Keratinocyte (primary cell): Measurements from ENCODE around the gene NEURL4. TPM values are rescaled to one million over a fixed set of nuclear protein-coding genes. Genes with fewer than 3 reads are reported as not detected.

ENCODE experiments used
- DNase-seq: peaks from one replicate; pipeline ENCODE4 v3.0.0-alpha.2; 2011; ENCODE audit warnings: low read depth, missing footprints, low spot score
- FAIRE-seq: peaks from 2 replicates; lab custom pipeline; 2011; peaks lifted over from hg19 to GRCh38; lab: Jason Lieb, UNC
- H2AFZ ChIP-seq: 2 replicates; pipeline ENCODE4 v1.6.0; 2012; ENCODE audit warnings: low read length, control low read depth, inconsistent platforms; ENCODE audit not compliant: control insufficient read depth
- H3K27ac ChIP-seq: 2 replicates; pipeline ENCODE4 v1.5.1; 2011; ENCODE audit warnings: low read length; ENCODE audit not compliant: control insufficient read depth, insufficient read depth
- H3K27me3 ChIP-seq: 3 replicates; pipeline ENCODE4 v1.6.0; 2011; ENCODE audit warnings: low read length; ENCODE audit not compliant: control insufficient read depth, insufficient read depth; ENCODE audit errors: extremely low read depth
- H3K36me3 ChIP-seq, 2 experiments: 2 replicates in 1 of 2; 3 replicates in 1 of 2; pipeline ENCODE4 v1.5.1; 2011; ENCODE audit warnings: low read length in 2 of 2, mild to moderate bottlenecking in 1 of 2; ENCODE audit not compliant: control insufficient read depth in 2 of 2, insufficient read depth in 2 of 2; ENCODE audit errors: extremely low read depth in 1 of 2
- H3K4me1 ChIP-seq: 3 replicates; pipeline ENCODE4 v1.5.1; 2011; ENCODE audit warnings: low read length; ENCODE audit not compliant: control insufficient read depth, insufficient read depth; ENCODE audit errors: extremely low read depth
- H3K4me2 ChIP-seq: 3 replicates; pipeline ENCODE4 v1.6.0; 2011; ENCODE audit warnings: low read depth, low read length; ENCODE audit not compliant: control insufficient read depth, insufficient read depth; ENCODE audit errors: extremely low read depth
- H3K4me3 ChIP-seq, 3 experiments: fragments of 200-600 bp in 1 of 3; sonication (generic) in 1 of 3; 2 replicates in 2 of 3; 3 replicates in 1 of 3; pipeline ENCODE4 v1.5.1; 2011 to 2016; ENCODE audit warnings: low read length in 3 of 3, mild to moderate bottlenecking in 3 of 3, control low read depth in 2 of 3, inconsistent platforms in 1 of 3, low read depth in 1 of 3, mixed read lengths in 1 of 3, mixed run types in 1 of 3, moderate library complexity in 1 of 3; ENCODE audit not compliant: control insufficient read depth in 2 of 3, insufficient read depth in 2 of 3; ENCODE audit errors: extremely low read depth in 1 of 3
- H3K79me2 ChIP-seq: 2 replicates; pipeline ENCODE4 v1.6.0; 2012; ENCODE audit warnings: low read length; ENCODE audit not compliant: control insufficient read depth, insufficient read depth
- H3K9ac ChIP-seq: 3 replicates; pipeline ENCODE4 v1.6.0; 2011; ENCODE audit warnings: low read length; ENCODE audit not compliant: control insufficient read depth, insufficient read depth; ENCODE audit errors: extremely low read depth
- H3K9me1 ChIP-seq: 3 replicates; pipeline ENCODE4 v1.6.0; 2011; ENCODE audit warnings: low read length; ENCODE audit not compliant: control insufficient read depth, insufficient read depth; ENCODE audit errors: extremely low read depth
- H3K9me3 ChIP-seq: 2 replicates; pipeline ENCODE4 v1.5.1; 2012; ENCODE audit warnings: low read depth, low read length; ENCODE audit not compliant: control insufficient read depth
- H4K20me1 ChIP-seq: 3 replicates; pipeline ENCODE4 v1.6.0; 2011; ENCODE audit warnings: low read length; ENCODE audit not compliant: control insufficient read depth, insufficient read depth; ENCODE audit errors: extremely low read depth
- EZH2 ChIP-seq: IDR thresholded peaks from one replicate; pipeline ENCODE4 v1.6.1; 2012; ENCODE audit warnings: inconsistent platforms, mild to moderate bottlenecking, low read length, moderate library complexity
- dilution Hi-C: fragments of 300-500 bp; cut with MboI; formaldehyde crosslinking; loops from one replicate; pipeline ENCODE4 v1.7.0; 2020; ENCODE audit warnings: low sequenced_read_pairs; ENCODE audit not compliant: extremely low pct_ligation_motif_present
- polyA plus RNA-seq, 5 experiments: library from polyadenylated mRNA; depleted of rRNA in 3 of 5; stranded (reverse) in 3 of 5; stranded (forward) in 1 of 5; unstranded in 1 of 5; fragments of >200 nt; gene quantifications; 1 replicate in 1 of 5; 2 replicates in 3 of 5; 3 replicates in 1 of 5; pipeline versions ENCODE4 v1.2.1 to v1.2.3, GENCODE V29; 2011 to 2012; ENCODE audit warnings: missing spikeins in 2 of 5, low read depth in 1 of 5, low replicate concordance in 1 of 5
- TF ChIP-seq, protein P1 (sequence below), 3 experiments: IDR thresholded peaks in 1 of 3; conservative IDR thresholded peaks in 1 of 3; optimal IDR thresholded peaks in 1 of 3; 2 replicates in 2 of 3; 3 replicates in 1 of 3; pipeline versions ENCODE3 to v1.5.1; 2011; ENCODE audit warnings: low read length in 3 of 3, mild to moderate bottlenecking in 3 of 3, moderate library complexity in 2 of 3, control low read depth in 1 of 3, inconsistent platforms in 1 of 3; ENCODE audit not compliant: insufficient read depth in 2 of 3; ENCODE audit errors: extremely low read depth in 1 of 3

NEURL4 gene
- polyA plus RNA-seq, 1 donor (not counting 4 experiments of a cell fraction or from before 2014, with no cell fraction given), result 11.3 TPM

- dilution Hi-C loops, result no loop called here
- H3K9ac ChIP-seq, result peak within 1 kb of the TSS; percentile 69
- H3K4me2 ChIP-seq, result peak within 1 kb of the TSS; percentile 95
- H3K27ac ChIP-seq, result peak within 1 kb of the TSS; percentile 88
- no peaks in the 10 kb centered on the region for H3K27me3 ChIP-seq
- FAIRE-seq (no peak), DNase-seq (no peak)
- H3K9me3 ChIP-seq, result no peaks in the 10 kb centered on the region
- H3K9me1 ChIP-seq, result no peaks in the 10 kb centered on the region
- peaks cover 36% of the 10 kb centered on the region for H3K4me1 ChIP-seq
- no peaks in the 10 kb centered on the region for H4K20me1 ChIP-seq
- TF ChIP-seq, protein P1, sequence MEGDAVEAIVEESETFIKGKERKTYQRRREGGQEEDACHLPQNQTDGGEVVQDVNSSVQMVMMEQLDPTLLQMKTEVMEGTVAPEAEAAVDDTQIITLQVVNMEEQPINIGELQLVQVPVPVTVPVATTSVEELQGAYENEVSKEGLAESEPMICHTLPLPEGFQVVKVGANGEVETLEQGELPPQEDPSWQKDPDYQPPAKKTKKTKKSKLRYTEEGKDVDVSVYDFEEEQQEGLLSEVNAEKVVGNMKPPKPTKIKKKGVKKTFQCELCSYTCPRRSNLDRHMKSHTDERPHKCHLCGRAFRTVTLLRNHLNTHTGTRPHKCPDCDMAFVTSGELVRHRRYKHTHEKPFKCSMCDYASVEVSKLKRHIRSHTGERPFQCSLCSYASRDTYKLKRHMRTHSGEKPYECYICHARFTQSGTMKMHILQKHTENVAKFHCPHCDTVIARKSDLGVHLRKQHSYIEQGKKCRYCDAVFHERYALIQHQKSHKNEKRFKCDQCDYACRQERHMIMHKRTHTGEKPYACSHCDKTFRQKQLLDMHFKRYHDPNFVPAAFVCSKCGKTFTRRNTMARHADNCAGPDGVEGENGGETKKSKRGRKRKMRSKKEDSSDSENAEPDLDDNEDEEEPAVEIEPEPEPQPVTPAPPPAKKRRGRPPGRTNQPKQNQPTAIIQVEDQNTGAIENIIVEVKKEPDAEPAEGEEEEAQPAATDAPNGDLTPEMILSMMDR (optimal IDR thresholded peaks at IDR 0.05 in 1 of 3, IDR thresholded peaks at IDR 0.05 in 1 of 3, conservative IDR thresholded peaks at IDR 0.05 in 1 of 3; ENCODE audit: extremely low read depth in 1 of 3, insufficient read depth in 2 of 3, low read length in 3 of 3), result no peak
- TF ChIP-seq EZH2, result no peak
- peaks cover 23% of the 10 kb centered on the region for H3K79me2 ChIP-seq
- H2AFZ ChIP-seq, result no peak within 1 kb of the TSS
- H3K4me3 ChIP-seq, result peak within 1 kb of the TSS; percentile 45 to 58 (median 54)
- no peaks in the 10 kb centered on the region for H3K36me3 ChIP-seq
These were observed 25.9 kb upstream of the NEURL4 start, which contains the start of gene TMEM95 for GRCh38 chr17:7355053-7355452. TMEM95 (plus strand) TSS chr17:7355156; CDS start chr17:7355205, 49 bp downstream.

DNA sequence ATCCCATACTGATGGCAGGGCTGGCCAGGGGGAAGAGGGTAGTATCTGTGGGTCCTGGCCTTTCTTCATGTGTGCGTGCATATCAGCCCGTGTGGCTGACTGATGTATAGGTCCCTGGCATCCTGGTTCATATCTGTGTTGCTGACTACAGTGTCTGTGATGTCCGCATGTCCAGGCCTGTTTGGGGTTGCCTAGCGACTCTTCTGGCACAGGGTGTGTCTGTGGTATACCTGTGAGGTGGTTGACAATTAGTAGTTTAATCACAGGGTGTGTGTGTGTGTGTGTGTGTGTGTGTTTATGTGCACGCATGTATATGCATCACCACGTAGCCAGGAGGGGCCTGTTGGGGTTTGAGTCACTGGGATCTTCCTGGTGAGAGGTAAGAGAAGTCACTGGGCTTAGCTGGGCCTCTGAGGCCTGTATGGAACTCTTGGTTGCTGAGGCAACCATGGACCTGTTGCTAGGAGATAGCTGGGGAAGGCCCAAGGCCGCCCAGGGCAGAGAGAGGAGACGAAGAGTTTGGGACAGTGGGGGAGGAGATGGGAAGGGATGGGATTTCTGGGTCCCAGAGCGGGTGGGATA, 25.2 kb upstream of the NEURL4 start:
- H3K9ac ChIP-seq, result peak overlapping the region; percentile 69
- dilution Hi-C loops, result no loop called here
- H3K27me3 ChIP-seq, result no peaks in the 10 kb centered on the region
- peaks cover 40% of the 10 kb centered on the region for H3K4me1 ChIP-seq
- DNase-seq (peak; percentile 100), FAIRE-seq (peak; percentile 100)
- peak overlapping the region; percentile 45 to 58 (median 54) for H3K4me3 ChIP-seq
- H3K9me3 ChIP-seq, result no peaks in the 10 kb centered on the region
- peak overlapping the region; percentile 95 for H3K4me2 ChIP-seq
- no peaks in the 10 kb centered on the region for H4K20me1 ChIP-seq
- H3K36me3 ChIP-seq, result no peaks in the 10 kb centered on the region
- H3K27ac ChIP-seq, result peak overlapping the region; percentile 88
- H3K79me2 ChIP-seq, result peaks cover 23% of the 10 kb centered on the region
- TF ChIP-seq EZH2, result no peak
- TF ChIP-seq, protein P1 (optimal IDR thresholded peaks at IDR 0.05 in 1 of 3, IDR thresholded peaks at IDR 0.05 in 1 of 3, conservative IDR thresholded peaks at IDR 0.05 in 1 of 3; ENCODE audit: extremely low read depth in 1 of 3, insufficient read depth in 2 of 3, low read length in 3 of 3), result peak in 2 of 3 experiments; percentile 35 to 47
- H2AFZ ChIP-seq, result no peak overlapping the region
- no peaks in the 10 kb centered on the region for H3K9me1 ChIP-seq
